ENCODE measurements around the gene CAGE1.

The CAGE1 gene

DNA sequence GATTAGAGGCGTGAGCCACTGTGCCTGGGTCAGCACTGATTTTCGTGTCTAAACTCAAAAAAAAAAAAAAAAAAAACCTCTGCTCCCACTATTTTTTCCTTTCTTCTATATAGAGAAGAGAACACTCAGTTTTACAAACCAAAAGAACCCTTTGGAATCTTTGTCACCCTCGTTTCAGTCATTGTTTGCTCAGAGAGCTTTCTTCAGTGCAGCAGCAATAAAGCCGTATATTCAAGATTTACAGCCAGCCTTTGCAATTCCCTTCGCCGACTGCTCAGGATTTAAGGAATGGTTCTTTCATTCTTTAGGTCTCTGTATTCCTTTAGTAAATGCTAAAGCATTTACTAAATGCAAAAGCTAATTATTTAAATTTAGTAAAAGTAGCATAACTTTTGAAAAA, 20.2 kb upstream of the CAGE1 start:
- peaks cover 29% of the 10 kb centered on the region for H3K36me3 ChIP-seq (replicated peaks; ENCODE audit: low read depth, low read length)
- H3K4me2 ChIP-seq (ENCODE audit: low read length), result no peak overlapping the region
- H3K4me1 ChIP-seq (ENCODE audit: low read length), result peaks cover 11% of the 10 kb centered on the region
- no peak overlapping the region for H3K9ac ChIP-seq (ENCODE audit: low read length)
- H3K4me3 ChIP-seq (ENCODE audit: low read length), result no peak overlapping the region
- no peak overlapping the region for H3K27ac ChIP-seq (ENCODE audit: low read length)
- no peaks in the 10 kb centered on the region for H3K9me3 ChIP-seq (ENCODE audit: insufficient read depth, low read length)
- no peaks in the 10 kb centered on the region for H4K20me1 ChIP-seq (ENCODE audit: insufficient read depth, low read length)
- no peaks in the 10 kb centered on the region for H3K79me2 ChIP-seq (ENCODE audit: low read length)
- no peak for TF ChIP-seq EZH2phosphoT487 (IDR thresholded peaks at IDR 0.05; ENCODE audit: low read depth)
- TF ChIP-seq, protein P1, sequence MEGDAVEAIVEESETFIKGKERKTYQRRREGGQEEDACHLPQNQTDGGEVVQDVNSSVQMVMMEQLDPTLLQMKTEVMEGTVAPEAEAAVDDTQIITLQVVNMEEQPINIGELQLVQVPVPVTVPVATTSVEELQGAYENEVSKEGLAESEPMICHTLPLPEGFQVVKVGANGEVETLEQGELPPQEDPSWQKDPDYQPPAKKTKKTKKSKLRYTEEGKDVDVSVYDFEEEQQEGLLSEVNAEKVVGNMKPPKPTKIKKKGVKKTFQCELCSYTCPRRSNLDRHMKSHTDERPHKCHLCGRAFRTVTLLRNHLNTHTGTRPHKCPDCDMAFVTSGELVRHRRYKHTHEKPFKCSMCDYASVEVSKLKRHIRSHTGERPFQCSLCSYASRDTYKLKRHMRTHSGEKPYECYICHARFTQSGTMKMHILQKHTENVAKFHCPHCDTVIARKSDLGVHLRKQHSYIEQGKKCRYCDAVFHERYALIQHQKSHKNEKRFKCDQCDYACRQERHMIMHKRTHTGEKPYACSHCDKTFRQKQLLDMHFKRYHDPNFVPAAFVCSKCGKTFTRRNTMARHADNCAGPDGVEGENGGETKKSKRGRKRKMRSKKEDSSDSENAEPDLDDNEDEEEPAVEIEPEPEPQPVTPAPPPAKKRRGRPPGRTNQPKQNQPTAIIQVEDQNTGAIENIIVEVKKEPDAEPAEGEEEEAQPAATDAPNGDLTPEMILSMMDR (IDR thresholded peaks at IDR 0.05; ENCODE audit: low read depth, low read length), result no peak
- no peaks in the 10 kb centered on the region for H3K27me3 ChIP-seq (ENCODE audit: low read depth, low read length)
- no peak overlapping the region for H2AFZ ChIP-seq (ENCODE audit: low read depth, low read length)

DNA sequence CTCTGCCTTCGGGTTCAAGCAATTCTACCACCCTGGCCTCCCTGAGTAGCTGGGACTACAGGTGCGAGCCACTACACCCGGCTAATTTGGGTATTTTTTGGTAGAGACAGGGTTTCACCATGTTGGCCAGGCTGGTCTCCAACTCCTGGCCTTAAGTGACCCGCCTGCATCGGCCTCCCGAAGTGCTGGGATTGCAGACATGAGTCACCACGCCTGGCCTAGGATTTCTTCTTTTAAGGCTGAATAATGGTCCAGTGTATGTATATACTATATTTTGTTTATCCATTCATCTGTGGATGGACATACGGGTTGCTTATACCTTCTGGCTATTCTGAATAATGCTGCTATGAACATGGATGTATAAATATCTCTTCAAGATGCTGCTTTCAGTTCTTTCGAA, 17.2 kb upstream of the CAGE1 start:
- no peak for TF ChIP-seq EZH2phosphoT487 (IDR thresholded peaks at IDR 0.05; ENCODE audit: low read depth)
- TF ChIP-seq, protein P1 (IDR thresholded peaks at IDR 0.05; ENCODE audit: low read depth, low read length), result no peak
- Histone ChIP-seq H3K36me3 (replicated peaks; ENCODE audit: low read depth, low read length) (peaks cover 36% of the 10 kb centered on the region), H3K4me3 (ENCODE audit: low read length) (no peak overlapping the region), H3K27me3 (ENCODE audit: low read depth, low read length) (no peaks in the 10 kb centered on the region), H2AFZ (ENCODE audit: low read depth, low read length) (no peak overlapping the region), H3K9me3 (ENCODE audit: insufficient read depth, low read length) (no peaks in the 10 kb centered on the region), H4K20me1 (ENCODE audit: insufficient read depth, low read length) (no peaks in the 10 kb centered on the region), H3K4me1 (ENCODE audit: low read length) (peaks cover 10% of the 10 kb centered on the region), H3K79me2 (ENCODE audit: low read length) (no peaks in the 10 kb centered on the region), H3K27ac (ENCODE audit: low read length) (no peak overlapping the region), H3K9ac (ENCODE audit: low read length) (no peak overlapping the region), H3K4me2 (ENCODE audit: low read length) (no peak overlapping the region)

DNA sequence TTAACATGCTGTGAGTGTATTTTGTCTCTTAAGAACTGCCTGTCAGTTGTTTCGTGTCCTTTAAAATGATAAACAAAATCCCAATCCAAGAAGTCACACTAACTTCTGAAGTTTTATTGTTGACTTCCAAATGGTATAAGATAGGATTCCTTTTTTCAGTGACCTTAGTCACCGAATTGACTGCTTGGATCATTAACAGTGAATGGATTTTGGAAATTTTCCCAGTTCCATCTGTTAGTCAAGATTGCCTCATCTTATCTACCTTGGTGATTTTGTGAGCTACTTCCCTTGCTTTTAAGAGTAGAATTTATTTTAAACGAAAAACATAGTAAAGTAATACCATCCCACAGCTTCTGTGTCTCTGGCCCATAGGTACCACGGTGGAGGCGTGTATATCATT, 15.0 kb upstream of the CAGE1 start:
- Histone ChIP-seq H3K27me3 (ENCODE audit: low read depth, low read length) (no peaks in the 10 kb centered on the region), H3K4me3 (ENCODE audit: low read length) (no peak overlapping the region), H4K20me1 (ENCODE audit: insufficient read depth, low read length) (no peaks in the 10 kb centered on the region), H2AFZ (ENCODE audit: low read depth, low read length) (no peak overlapping the region), H3K36me3 (replicated peaks; ENCODE audit: low read depth, low read length) (peaks cover 38% of the 10 kb centered on the region), H3K79me2 (ENCODE audit: low read length) (no peaks in the 10 kb centered on the region), H3K9me3 (ENCODE audit: insufficient read depth, low read length) (no peaks in the 10 kb centered on the region), H3K27ac (ENCODE audit: low read length) (no peak overlapping the region), H3K4me1 (ENCODE audit: low read length) (no peaks in the 10 kb centered on the region), H3K9ac (ENCODE audit: low read length) (no peak overlapping the region), H3K4me2 (ENCODE audit: low read length) (no peak overlapping the region)
- no peak for TF ChIP-seq EZH2phosphoT487 (IDR thresholded peaks at IDR 0.05; ENCODE audit: low read depth)
- TF ChIP-seq, protein P1 (IDR thresholded peaks at IDR 0.05; ENCODE audit: low read depth, low read length), result no peak

DNA sequence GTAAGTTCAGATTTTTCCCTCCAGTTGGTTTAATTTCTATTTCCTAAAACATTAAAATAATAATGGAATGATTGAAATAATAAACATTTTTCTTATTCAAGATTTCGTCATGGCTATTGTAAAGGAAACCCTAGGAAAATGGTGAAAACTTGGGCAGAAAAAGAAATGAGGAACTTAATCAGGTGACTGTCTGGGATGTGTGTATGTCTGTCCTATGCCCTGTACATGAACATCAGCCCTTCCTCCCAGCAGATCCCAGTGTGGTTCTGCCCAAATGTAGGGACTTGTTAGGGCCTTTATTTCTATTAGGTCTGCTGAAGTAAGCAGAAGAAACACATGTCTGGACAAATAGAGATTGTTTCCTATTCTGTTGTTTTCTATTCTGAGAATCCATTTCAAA, 13.2 kb upstream of the CAGE1 start:
- Histone ChIP-seq H3K36me3 (replicated peaks; ENCODE audit: low read depth, low read length) (peaks cover 35% of the 10 kb centered on the region), H3K4me1 (ENCODE audit: low read length) (no peaks in the 10 kb centered on the region), H3K9ac (ENCODE audit: low read length) (no peak overlapping the region), H4K20me1 (ENCODE audit: insufficient read depth, low read length) (no peaks in the 10 kb centered on the region), H3K9me3 (ENCODE audit: insufficient read depth, low read length) (no peaks in the 10 kb centered on the region), H2AFZ (ENCODE audit: low read depth, low read length) (no peak overlapping the region), H3K4me2 (ENCODE audit: low read length) (no peak overlapping the region), H3K79me2 (ENCODE audit: low read length) (no peaks in the 10 kb centered on the region), H3K27ac (ENCODE audit: low read length) (no peak overlapping the region), H3K27me3 (ENCODE audit: low read depth, low read length) (no peaks in the 10 kb centered on the region), H3K4me3 (ENCODE audit: low read length) (no peak overlapping the region)
- TF ChIP-seq, protein P1 (IDR thresholded peaks at IDR 0.05; ENCODE audit: low read depth, low read length), result no peak
- TF ChIP-seq EZH2phosphoT487 (IDR thresholded peaks at IDR 0.05; ENCODE audit: low read depth), result no peak
